ENCODE data around the gene NDUFAF3.

The NDUFAF3 gene

GRCh38 chr3:49053543-49053942 lies 31.6 kb downstream of the NDUFAF3 start:
- DNase-seq (ENCODE audit: low read depth in 1 of 2, low spot score in 1 of 2) = no peak

DNA sequence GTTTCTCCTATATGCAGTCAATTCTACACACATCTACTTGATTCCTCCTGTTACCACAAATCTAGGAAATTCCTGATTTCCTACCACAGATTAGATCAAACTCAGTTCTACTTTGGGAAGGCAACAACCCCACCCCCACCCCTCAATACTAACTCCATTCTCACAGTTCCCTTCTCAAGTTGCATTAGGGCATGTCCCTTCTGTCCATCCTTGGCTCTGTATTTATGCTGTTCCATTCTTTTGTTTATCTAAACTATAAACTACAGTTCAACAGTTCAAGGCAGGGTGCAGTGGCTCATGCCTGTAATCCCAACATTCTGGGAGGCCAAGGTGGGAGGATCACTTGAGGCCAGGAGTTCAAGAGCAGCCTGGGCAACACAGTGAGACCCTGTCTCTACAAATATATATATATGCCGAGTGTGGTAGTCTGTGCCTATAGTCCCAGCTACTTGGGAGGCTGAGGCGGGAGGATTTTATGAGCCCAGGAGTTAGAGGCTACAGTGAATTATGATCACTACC lies 32.5 kb downstream of the NDUFAF3 start:
- no peak for DNase-seq (ENCODE audit: low read depth in 1 of 2, low spot score in 1 of 2)

GRCh38 chr3:49057268-49057667 lies 35.3 kb downstream of the NDUFAF3 start:
- no peak for DNase-seq (ENCODE audit: low read depth in 1 of 2, low spot score in 1 of 2)

GRCh38 chr3:49058011-49058410 lies 36.1 kb downstream of the NDUFAF3 start:
- no peak for DNase-seq (ENCODE audit: low read depth in 1 of 2, low spot score in 1 of 2)
